Keratinocyte (primary cell): ENCODE measurements around the gene NMNAT2. TPM values are rescaled to one million over a fixed set of nuclear protein-coding genes. Genes with fewer than 3 reads are reported as not detected.

ENCODE experiments used
- DNase-seq: peaks from one replicate; pipeline ENCODE4 v3.0.0-alpha.2; 2011; ENCODE audit warnings: low read depth, missing footprints, low spot score
- FAIRE-seq: peaks from 2 replicates; lab custom pipeline; 2011; peaks lifted over from hg19 to GRCh38; lab: Jason Lieb, UNC
- H2AFZ ChIP-seq: 2 replicates; pipeline ENCODE4 v1.6.0; 2012; ENCODE audit warnings: low read length, control low read depth, inconsistent platforms; ENCODE audit not compliant: control insufficient read depth
- H3K27ac ChIP-seq: 2 replicates; pipeline ENCODE4 v1.5.1; 2011; ENCODE audit warnings: low read length; ENCODE audit not compliant: control insufficient read depth, insufficient read depth
- H3K27me3 ChIP-seq: 3 replicates; pipeline ENCODE4 v1.6.0; 2011; ENCODE audit warnings: low read length; ENCODE audit not compliant: control insufficient read depth, insufficient read depth; ENCODE audit errors: extremely low read depth
- H3K36me3 ChIP-seq, 2 experiments: 2 replicates in 1 of 2; 3 replicates in 1 of 2; pipeline ENCODE4 v1.5.1; 2011; ENCODE audit warnings: low read length in 2 of 2, mild to moderate bottlenecking in 1 of 2; ENCODE audit not compliant: control insufficient read depth in 2 of 2, insufficient read depth in 2 of 2; ENCODE audit errors: extremely low read depth in 1 of 2
- H3K4me1 ChIP-seq: 3 replicates; pipeline ENCODE4 v1.5.1; 2011; ENCODE audit warnings: low read length; ENCODE audit not compliant: control insufficient read depth, insufficient read depth; ENCODE audit errors: extremely low read depth
- H3K4me2 ChIP-seq: 3 replicates; pipeline ENCODE4 v1.6.0; 2011; ENCODE audit warnings: low read depth, low read length; ENCODE audit not compliant: control insufficient read depth, insufficient read depth; ENCODE audit errors: extremely low read depth
- H3K4me3 ChIP-seq, 3 experiments: fragments of 200-600 bp in 1 of 3; sonication (generic) in 1 of 3; 2 replicates in 2 of 3; 3 replicates in 1 of 3; pipeline ENCODE4 v1.5.1; 2011 to 2016; ENCODE audit warnings: low read length in 3 of 3, mild to moderate bottlenecking in 3 of 3, control low read depth in 2 of 3, inconsistent platforms in 1 of 3, low read depth in 1 of 3, mixed read lengths in 1 of 3, mixed run types in 1 of 3, moderate library complexity in 1 of 3; ENCODE audit not compliant: control insufficient read depth in 2 of 3, insufficient read depth in 2 of 3; ENCODE audit errors: extremely low read depth in 1 of 3
- H3K79me2 ChIP-seq: 2 replicates; pipeline ENCODE4 v1.6.0; 2012; ENCODE audit warnings: low read length; ENCODE audit not compliant: control insufficient read depth, insufficient read depth
- H3K9ac ChIP-seq: 3 replicates; pipeline ENCODE4 v1.6.0; 2011; ENCODE audit warnings: low read length; ENCODE audit not compliant: control insufficient read depth, insufficient read depth; ENCODE audit errors: extremely low read depth
- H3K9me1 ChIP-seq: 3 replicates; pipeline ENCODE4 v1.6.0; 2011; ENCODE audit warnings: low read length; ENCODE audit not compliant: control insufficient read depth, insufficient read depth; ENCODE audit errors: extremely low read depth
- H3K9me3 ChIP-seq: 2 replicates; pipeline ENCODE4 v1.5.1; 2012; ENCODE audit warnings: low read depth, low read length; ENCODE audit not compliant: control insufficient read depth
- H4K20me1 ChIP-seq: 3 replicates; pipeline ENCODE4 v1.6.0; 2011; ENCODE audit warnings: low read length; ENCODE audit not compliant: control insufficient read depth, insufficient read depth; ENCODE audit errors: extremely low read depth
- CTCF ChIP-seq, 3 experiments: IDR thresholded peaks in 1 of 3; conservative IDR thresholded peaks in 1 of 3; optimal IDR thresholded peaks in 1 of 3; 2 replicates in 2 of 3; 3 replicates in 1 of 3; pipeline versions ENCODE3 to v1.5.1; 2011; ENCODE audit warnings: low read length in 3 of 3, mild to moderate bottlenecking in 3 of 3, moderate library complexity in 2 of 3, control low read depth in 1 of 3, inconsistent platforms in 1 of 3; ENCODE audit not compliant: insufficient read depth in 2 of 3; ENCODE audit errors: extremely low read depth in 1 of 3
- EZH2 ChIP-seq: IDR thresholded peaks from one replicate; pipeline ENCODE4 v1.6.1; 2012; ENCODE audit warnings: inconsistent platforms, mild to moderate bottlenecking, low read length, moderate library complexity
- dilution Hi-C: fragments of 300-500 bp; cut with MboI; formaldehyde crosslinking; loops from one replicate; pipeline ENCODE4 v1.7.0; 2020; ENCODE audit warnings: low sequenced_read_pairs; ENCODE audit not compliant: extremely low pct_ligation_motif_present
- polyA plus RNA-seq, 5 experiments: library from polyadenylated mRNA; depleted of rRNA in 3 of 5; stranded (reverse) in 3 of 5; stranded (forward) in 1 of 5; unstranded in 1 of 5; fragments of >200 nt; gene quantifications; 1 replicate in 1 of 5; 2 replicates in 3 of 5; 3 replicates in 1 of 5; pipeline versions ENCODE4 v1.2.1 to v1.2.3, GENCODE V29; 2011 to 2012; ENCODE audit warnings: missing spikeins in 2 of 5, low read depth in 1 of 5, low replicate concordance in 1 of 5

The NMNAT2 gene
- polyA plus RNA-seq, 1 donor (not counting 4 experiments of a cell fraction or from before 2014, with no cell fraction given): 0.72 TPM

- H3K27ac ChIP-seq: peak overlapping the region; percentile 50
- H3K9me3 ChIP-seq: no peaks in the 10 kb centered on the region
- H4K20me1 ChIP-seq: peaks cover 64% of the 10 kb centered on the region
- dilution Hi-C loops: no loop called here
- H3K4me1 ChIP-seq: peaks cover 39% of the 10 kb centered on the region
- TF ChIP-seq EZH2: no peak
- TF ChIP-seq CTCF (optimal IDR thresholded peaks at IDR 0.05 in 1 of 3, IDR thresholded peaks at IDR 0.05 in 1 of 3, conservative IDR thresholded peaks at IDR 0.05 in 1 of 3; ENCODE audit: extremely low read depth in 1 of 3, insufficient read depth in 2 of 3, low read length in 3 of 3): no peak
- no peak overlapping the region for H3K9ac ChIP-seq
- H3K4me3 ChIP-seq: no peak overlapping the region
- peaks cover 15 to 46% of the 10 kb centered on the region in 2 experiments for H3K36me3 ChIP-seq
- FAIRE-seq: no peak
- no peaks in the 10 kb centered on the region for H3K27me3 ChIP-seq
- H3K9me1 ChIP-seq: peaks cover 3% of the 10 kb centered on the region
- no peak overlapping the region for H3K4me2 ChIP-seq
- DNase-seq: no peak
- peaks cover 92% of the 10 kb centered on the region for H3K79me2 ChIP-seq
- H2AFZ ChIP-seq: no peak overlapping the region
Measured at GRCh38 chr1:183205196-183205781, 212.9 kb downstream of the NMNAT2 start.

GRCh38 chr1:183203094-183203493, 215.1 kb downstream of the NMNAT2 start:
- TF ChIP-seq EZH2: no peak
- no peak for TF ChIP-seq CTCF (optimal IDR thresholded peaks at IDR 0.05 in 1 of 3, IDR thresholded peaks at IDR 0.05 in 1 of 3, conservative IDR thresholded peaks at IDR 0.05 in 1 of 3; ENCODE audit: extremely low read depth in 1 of 3, insufficient read depth in 2 of 3, low read length in 3 of 3)
- H3K79me2 ChIP-seq: peaks cover 95% of the 10 kb centered on the region
- H3K9me3 ChIP-seq: no peaks in the 10 kb centered on the region
- no peak overlapping the region for H2AFZ ChIP-seq
- H3K4me2 ChIP-seq: no peak overlapping the region
- H3K9me1 ChIP-seq: no peaks in the 10 kb centered on the region
- H3K9ac ChIP-seq: no peak overlapping the region
- dilution Hi-C loops: no loop called here
- no peak overlapping the region for H3K4me3 ChIP-seq
- no peaks in the 10 kb centered on the region for H3K27me3 ChIP-seq
- H3K4me1 ChIP-seq: peaks cover 29% of the 10 kb centered on the region
- DNase-seq (no peak), FAIRE-seq (no peak)
- H3K36me3 ChIP-seq: peaks cover 9 to 41% of the 10 kb centered on the region in 2 experiments
- H4K20me1 ChIP-seq: peaks cover 66% of the 10 kb centered on the region
- no peak overlapping the region for H3K27ac ChIP-seq
